H7 (cell line): ENCODE measurements around the gene BCR. TPM values are rescaled to one million over a fixed set of nuclear protein-coding genes. Genes with fewer than 3 reads are reported as not detected.
"Not testable (repeated sequence)": the region's sequence is repeated elsewhere in the genome, so short reads cannot be mapped to it uniquely, and the experiment has no call there.

Experiments
- DNase-seq: peaks from one replicate; pipeline ENCODE4 v3.0.0; 2012
- H3K27me3 ChIP-seq: 2 replicates; pipeline ENCODE4 v1.6.0; 2011; ENCODE audit warnings: mild to moderate bottlenecking, low read length; ENCODE audit not compliant: control insufficient read depth, insufficient read depth
- H3K36me3 ChIP-seq: replicated peaks from 2 replicates; pipeline ENCODE4 v1.5.1; 2011; ENCODE audit warnings: low read length; ENCODE audit not compliant: control insufficient read depth, insufficient read depth
- H3K4me3 ChIP-seq: 2 replicates; pipeline ENCODE4 v1.5.1; 2011; ENCODE audit warnings: low read depth, mild to moderate bottlenecking, control low read depth, low read length, moderate library complexity; ENCODE audit not compliant: insufficient read depth
- total RNA-seq: library from RNA; depleted of rRNA; stranded (reverse); fragments of >200 nt; shearing (Covaris generic); gene quantifications from 2 replicates; pipeline ENCODE4 v1.2.3, GENCODE V29; 2014

The BCR gene
- total RNA-seq, 1 experiment from 2014 or later = 89.1 TPM

- H3K4me3 ChIP-seq = not testable (repeated sequence)
Observed at GRCh38 chr22:23310443-23311097, 130.3 kb downstream of the BCR start.

GRCh38 chr22:23311635-23312420 is 131.5 kb downstream of the BCR start:
- not testable (repeated sequence) for DNase-seq, H3K4me3 ChIP-seq, H3K36me3 ChIP-seq, H3K27me3 ChIP-seq

More at GRCh38 chr22:23310443-23311097, 130.3 kb downstream of the BCR start:
- H3K36me3 ChIP-seq, H3K27me3 ChIP-seq, DNase-seq: not testable (repeated sequence)

- Histone ChIP-seq H3K27me3 (no peaks in the 10 kb centered on the region), H3K36me3 (peaks cover 4% of the 10 kb centered on the region), H3K4me3 (no peak overlapping the region)
- no peak for DNase-seq
Observed at GRCh38 chr22:23313791-23314567, 133.7 kb downstream of the BCR start.

GRCh38 chr22:23315341-23315917 is 135.1 kb downstream of the BCR start:
- no peaks in the 10 kb centered on the region for H3K27me3 ChIP-seq
- no peak overlapping the region for H3K4me3 ChIP-seq
- peaks cover 4% of the 10 kb centered on the region for H3K36me3 ChIP-seq
- peak; percentile 90 for DNase-seq

- H3K36me3 ChIP-seq, DNase-seq, H3K4me3 ChIP-seq, H3K27me3 ChIP-seq: not testable (repeated sequence)
Observed at GRCh38 chr22:23316596-23316995, 136.3 kb downstream of the BCR start.

GRCh38 chr22:23318316-23318715 is 138.0 kb downstream of the BCR start:
- not testable (repeated sequence) for H3K4me3 ChIP-seq, H3K36me3 ChIP-seq, H3K27me3 ChIP-seq, DNase-seq

- not testable (repeated sequence) for H3K36me3 ChIP-seq, H3K4me3 ChIP-seq, H3K27me3 ChIP-seq
- peak; percentile 37 for DNase-seq
Observed at GRCh38 chr22:23322497-23323080, 142.3 kb downstream of the BCR start.

- not testable (repeated sequence) for H3K36me3 ChIP-seq, DNase-seq
Observed at GRCh38 chr22:23323960-23324688, 143.8 kb downstream of the BCR start.

GRCh38 chr22:23325183-23325582 is 144.9 kb downstream of the BCR start:
- DNase-seq = peak; percentile 17
- Histone ChIP-seq H3K27me3 (no peaks in the 10 kb centered on the region), H3K36me3 (no peaks in the 10 kb centered on the region), H3K4me3 (no peak overlapping the region)

More at GRCh38 chr22:23323960-23324688, 143.8 kb downstream of the BCR start:
- not testable (repeated sequence) for H3K4me3 ChIP-seq, H3K27me3 ChIP-seq

GRCh38 chr22:23333822-23334221 is 153.5 kb downstream of the BCR start:
- DNase-seq, H3K36me3 ChIP-seq, H3K27me3 ChIP-seq, H3K4me3 ChIP-seq: not testable (repeated sequence)

- DNase-seq, H3K27me3 ChIP-seq, H3K36me3 ChIP-seq: not testable (repeated sequence)
Observed at GRCh38 chr22:23337672-23338071, 157.4 kb downstream of the BCR start.

GRCh38 chr22:23341942-23342695 is 161.8 kb downstream of the BCR start:
- H3K27me3 ChIP-seq, DNase-seq, H3K36me3 ChIP-seq, H3K4me3 ChIP-seq: not testable (repeated sequence)

More at GRCh38 chr22:23337672-23338071, 157.4 kb downstream of the BCR start:
- H3K4me3 ChIP-seq = not testable (repeated sequence)

- Histone ChIP-seq H3K4me3 (no peak overlapping the region), H3K27me3 (peaks cover 13% of the 10 kb centered on the region), H3K36me3 (no peaks in the 10 kb centered on the region)
- DNase-seq = no peak
Observed at GRCh38 chr22:23351321-23351720, 171.0 kb downstream of the BCR start.
